Activated CD8-positive, alpha-beta memory T cell treated with anti-CD3 and anti-CD28 coated beads, Interleukin-2, amount 50 U/mL, for 1 hour (primary cell): ENCODE measurements around the gene DUSP3.

Source experiments
- DNase-seq: peaks from one replicate; pipeline ENCODE4 v3.0.0-alpha.2; 2020; ENCODE audit errors: extremely low read depth

Gene DUSP3

DNA sequence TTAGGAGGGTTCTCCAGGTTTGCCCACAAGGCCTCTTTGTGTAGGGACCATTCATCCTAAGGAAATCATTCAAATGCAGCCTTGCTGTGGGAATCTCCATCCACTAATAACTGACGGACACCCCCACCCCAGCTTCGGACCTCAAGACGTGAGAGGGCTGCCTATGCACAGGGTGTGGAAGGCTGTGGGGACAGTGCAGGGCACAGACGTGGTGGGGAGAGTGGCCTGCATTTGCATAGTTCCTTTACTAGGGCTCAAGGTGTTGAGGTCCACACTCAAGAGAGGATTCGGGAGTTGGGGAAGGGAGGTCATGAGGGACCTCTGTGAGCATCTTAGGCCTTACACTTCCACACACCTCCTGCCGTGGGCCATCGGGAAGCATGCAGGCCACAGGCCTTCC lies 9.8 kb downstream of the DUSP3 start:
- DNase-seq = no peak

DNA sequence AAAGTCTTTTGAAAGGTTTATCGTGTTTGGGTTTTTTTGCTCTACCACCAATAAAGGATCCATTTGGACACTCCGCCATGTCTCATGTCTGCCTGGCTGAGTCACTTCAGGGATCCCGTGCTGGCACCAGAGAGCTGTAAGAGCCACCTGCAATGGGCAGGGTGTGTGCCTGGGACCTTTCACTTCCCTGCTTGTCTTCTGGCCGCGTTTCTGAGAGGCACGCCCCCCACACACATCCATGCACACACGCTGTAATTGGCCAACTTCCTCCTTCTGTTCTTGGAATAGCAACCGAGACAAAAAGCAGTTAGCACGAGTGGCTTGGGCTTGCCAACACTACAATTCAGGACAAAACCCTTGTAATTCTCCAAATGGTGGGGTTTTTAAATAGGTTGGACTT lies 10.4 kb downstream of the DUSP3 start:
- no peak for DNase-seq

DNA sequence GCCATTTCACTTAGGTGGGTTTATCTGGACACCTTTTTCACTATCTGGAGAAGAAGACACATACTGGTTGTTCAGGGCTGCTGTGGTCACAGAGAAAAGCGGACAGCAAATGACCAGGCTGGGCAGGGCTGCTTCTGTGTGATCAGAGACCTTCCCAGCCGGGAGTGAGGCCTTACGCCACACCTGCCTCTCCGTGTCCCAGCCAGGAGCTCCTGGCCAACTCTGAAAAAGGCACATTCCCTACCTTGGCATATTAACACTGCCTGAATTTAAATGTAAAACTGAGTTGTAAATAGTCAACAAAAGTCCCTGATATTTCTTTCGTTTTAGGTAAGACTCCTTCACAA lies 11.1 kb downstream of the DUSP3 start:
- DNase-seq = no peak

DNA sequence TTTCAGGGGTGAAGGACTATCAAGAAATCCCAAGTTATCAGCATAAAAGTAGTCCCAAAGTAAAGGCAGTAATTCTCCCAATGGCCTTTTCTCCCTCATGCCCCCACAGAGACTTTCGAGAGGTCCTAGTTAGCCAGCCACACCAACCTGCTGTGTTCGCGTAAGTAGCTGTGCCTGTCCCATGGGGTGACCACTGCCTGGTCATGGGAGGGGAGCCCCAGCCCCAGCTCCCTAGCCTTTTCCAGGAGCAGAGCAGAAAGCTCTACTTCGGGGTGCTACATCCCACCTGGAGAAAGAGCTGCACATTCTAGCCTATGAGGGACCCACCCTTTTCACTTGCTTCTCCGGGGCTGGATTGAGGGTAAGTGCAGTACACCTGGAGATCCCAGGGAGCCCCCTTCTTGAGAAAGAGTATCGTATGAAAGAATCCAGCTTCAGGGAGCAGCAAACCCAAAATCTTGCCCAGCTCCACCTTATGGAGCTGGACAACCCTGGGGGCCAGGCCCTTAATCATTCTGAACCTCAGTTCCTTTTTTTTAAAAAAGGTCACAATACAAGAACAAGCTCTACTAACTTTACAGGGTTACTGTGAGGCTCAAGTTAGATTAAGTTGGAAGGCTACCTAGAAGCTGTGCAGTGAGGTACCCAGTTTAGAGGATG lies 11.6 kb downstream of the DUSP3 start:
- DNase-seq = no peak

DNA sequence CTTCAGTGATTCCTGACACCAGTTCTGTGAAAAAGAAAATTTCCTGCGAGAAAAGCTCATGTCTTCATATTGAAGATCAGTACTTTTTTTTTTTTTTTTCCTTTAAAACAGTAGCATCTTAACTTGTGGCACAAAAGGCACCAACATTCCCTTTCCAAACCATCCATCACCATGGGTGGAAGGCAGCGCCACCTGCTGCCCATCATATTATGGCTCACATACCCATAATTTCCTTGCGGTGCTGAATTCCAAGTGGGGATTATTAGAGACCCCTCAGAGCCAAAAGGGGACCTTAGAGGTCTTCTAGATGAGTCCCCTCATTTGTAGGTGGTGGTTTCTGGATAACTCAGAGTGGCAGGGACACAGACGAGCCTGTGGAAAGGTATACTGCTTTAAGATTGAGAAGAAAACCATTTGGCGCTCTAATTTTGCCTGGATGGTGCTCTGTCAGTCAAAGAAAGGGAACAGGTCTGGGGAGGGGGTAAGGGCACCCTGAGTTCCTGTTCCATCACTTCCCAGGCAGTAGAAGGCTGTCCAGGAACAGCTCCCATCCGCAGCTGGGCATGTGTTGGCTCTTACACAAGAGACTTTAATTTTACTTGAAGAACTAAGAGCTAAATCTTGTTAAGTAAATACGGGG lies 12.2 kb downstream of the DUSP3 start:
- DNase-seq = no peak

DNA sequence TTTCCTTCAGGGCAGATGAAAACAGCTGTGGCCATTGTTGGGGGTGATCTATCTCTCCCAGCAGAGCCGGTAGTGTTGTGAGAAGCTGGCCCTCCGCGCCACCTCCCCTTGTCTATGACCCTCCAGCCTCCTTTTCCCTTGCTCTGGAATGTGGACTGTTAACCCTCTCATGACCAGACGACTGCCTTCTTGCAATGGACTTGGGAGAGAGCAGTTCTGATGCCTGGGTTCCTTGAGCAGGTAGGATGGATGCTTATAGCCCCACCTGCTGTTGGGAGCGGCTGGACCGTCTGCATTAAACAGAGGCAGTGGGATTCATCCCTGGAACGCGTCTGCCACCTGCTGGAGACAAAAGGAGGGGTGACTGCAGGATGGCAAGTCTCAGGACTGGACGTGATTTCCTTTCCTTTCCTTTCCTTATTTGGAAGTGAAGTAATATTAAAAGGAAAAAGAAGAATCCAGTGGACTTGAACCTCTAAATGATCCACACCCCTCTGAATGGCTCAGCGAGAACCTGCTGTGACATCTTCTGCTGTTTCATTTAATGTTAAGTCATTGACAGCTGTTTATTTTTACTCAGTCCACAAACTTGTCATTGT lies 18.4 kb downstream of the DUSP3 start:
- DNase-seq = peak; percentile 77

DNA sequence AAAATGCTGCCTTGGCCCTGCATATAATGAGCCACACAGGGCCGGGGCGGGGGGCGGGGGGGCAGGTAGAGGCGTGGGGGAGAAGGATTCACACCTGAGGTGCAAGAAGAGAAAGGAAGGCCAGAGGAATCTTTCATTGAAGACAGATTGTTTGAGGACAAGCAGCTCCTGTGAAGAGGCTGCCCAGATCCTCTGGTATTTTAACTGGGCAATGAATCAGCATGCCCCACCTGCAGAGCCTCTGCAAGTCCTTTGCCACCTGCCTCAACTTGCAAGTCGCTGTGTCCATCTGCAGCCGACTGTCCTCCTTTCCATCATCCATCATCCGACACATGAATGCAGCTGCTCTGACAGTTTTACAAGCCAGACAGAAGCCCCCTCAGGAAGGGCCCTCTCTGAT lies 18.9 kb downstream of the DUSP3 start:
- no peak for DNase-seq

DNA sequence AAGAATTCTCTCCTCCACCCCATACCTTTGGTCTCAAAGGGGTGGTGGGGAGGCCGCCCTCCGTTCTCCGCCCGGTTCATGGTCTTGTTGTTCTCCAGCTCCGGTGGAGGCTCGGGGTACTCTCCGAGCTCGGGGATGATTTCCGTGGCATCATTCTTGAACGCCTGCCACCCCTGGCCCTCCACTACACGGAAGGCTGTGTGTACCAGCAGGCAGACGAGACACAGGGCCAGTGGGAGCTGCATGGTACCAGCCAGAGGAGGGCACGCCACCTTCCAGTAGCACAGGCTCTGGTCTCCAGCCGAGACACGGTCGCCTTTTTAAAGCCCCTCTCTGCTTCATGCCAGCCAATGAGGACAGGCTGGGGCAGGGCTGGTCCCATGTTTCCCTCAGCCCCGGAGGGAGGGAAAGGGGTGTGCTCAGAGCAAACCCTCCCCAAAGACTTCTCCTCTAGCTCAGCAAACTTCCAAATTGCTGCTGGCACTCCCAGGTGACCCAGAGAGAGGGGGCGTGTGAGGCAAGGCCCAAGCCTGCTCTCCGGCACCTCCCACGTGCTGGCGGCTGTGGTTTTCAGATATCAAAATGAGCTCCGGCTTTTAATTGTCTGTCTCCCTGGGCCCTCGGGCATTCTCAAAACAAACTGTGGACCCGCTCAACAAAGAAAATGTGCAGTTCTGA lies 20.1 kb downstream of the DUSP3 start, which contains the start of gene SOST:
SOST (minus strand) TSS at position 295 of the 678 bp plus-strand sequence; CDS start at position 245, 50 bp downstream.
- DNase-seq = no peak

DNA sequence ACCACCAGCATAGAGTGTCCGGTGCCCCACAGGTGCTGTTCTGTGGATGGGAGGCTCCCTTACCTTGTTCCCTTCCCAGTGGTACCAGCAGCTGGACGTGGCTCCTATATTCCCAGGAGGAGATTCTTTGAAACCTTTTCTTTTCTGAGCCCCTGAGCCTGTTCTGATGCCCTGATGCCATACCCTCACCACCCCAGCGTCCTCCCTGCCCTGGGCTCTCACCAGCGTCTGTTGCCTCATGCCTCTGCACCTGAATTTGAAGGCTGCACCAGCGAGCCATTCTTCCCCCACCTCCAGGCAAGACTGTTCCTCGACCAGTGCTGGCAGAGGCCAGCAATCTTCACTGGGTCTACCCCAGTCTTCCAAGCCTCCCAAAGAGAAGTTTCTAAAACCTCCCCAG lies 20.7 kb downstream of the DUSP3 start:
- no peak for DNase-seq

DNA sequence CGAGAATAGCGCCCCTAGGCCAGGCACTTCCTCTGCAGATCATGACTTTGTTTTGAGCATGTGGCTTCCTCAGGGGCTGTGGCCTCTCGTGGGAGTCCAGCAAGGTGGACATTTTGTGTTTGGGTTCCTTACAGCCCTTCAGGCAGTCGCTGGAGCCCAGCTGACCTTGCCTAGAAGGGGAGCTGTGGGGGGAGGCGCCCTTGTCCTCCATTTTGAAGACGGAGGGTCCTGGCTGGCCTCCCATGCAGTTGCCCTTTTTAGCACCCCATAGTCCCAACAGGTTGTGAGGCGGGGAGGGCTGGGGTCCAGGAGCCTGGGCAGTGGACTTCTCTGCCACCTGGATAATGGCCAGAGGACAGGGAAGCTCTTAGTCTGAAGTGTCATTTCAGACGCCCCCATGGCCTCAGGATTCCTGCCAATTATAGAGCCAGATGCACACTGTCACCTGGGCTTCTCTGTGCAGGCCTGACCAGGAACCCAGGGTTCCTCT lies 21.6 kb downstream of the DUSP3 start:
- no peak for DNase-seq

DNA sequence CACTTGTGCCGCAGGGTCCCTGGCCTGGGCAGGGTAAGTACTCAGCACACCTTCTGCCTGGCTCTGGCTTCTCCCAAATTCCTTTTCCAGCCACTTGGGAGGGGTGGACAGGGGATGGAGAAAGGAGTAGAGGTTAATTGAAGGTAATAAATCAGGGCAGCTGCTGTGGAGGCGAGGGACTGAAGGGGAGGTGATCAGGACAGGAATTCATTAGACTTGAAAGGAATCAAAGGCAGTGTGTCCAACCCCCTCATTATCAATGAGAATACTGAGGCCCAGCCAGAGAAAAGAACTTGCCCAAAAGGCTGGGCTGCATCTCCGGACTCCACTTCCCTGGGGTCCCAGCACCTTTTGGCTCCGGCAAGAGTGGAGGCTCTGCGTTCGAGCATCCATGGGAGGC lies 22.6 kb downstream of the DUSP3 start:
- no peak for DNase-seq

DNA sequence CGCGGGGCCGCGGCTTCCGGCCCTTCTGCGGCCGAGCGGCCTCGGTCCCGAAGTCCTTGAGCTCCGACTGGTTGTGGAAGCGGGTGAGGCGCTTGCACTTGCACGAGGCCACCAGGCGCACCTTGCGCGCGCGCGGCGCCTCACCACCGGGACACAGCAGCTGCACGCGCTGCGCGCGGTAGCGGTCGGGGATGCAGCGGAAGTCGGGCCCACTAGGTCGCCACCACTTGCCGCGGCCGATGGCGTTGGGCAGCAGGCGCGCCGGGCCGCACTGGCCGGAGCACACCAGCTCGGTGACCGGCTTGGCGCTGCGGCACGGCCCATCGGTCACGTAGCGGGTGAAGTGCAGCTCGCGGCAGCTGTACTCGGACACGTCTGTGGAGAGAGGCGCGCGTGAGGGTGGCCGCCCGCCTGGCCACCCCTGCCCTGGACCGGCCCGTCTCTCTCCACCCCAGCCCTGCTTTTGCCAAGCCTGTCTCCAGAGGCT lies 23.3 kb downstream of the DUSP3 start:
- no peak for DNase-seq

DNA sequence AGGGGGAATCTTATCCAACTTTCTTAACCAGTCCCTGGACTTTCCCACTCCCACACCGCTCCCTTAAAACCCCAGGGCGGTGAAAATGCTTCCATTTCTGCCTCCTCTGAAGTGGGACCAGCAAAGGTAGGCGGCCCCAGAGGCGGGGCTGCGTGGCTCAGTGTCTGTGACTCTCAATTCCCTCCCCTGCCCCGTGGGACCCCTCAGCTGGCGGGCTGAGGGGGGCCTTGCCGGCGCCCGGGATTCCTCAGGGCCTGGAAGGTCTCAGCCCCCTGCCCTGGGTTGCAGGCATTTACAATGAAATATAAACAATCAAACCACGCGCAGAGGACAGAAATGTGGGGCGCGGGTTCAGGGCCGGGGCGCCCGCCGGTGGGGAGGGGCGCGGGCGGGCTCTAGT lies 23.8 kb downstream of the DUSP3 start:
- no peak for DNase-seq

DNA sequence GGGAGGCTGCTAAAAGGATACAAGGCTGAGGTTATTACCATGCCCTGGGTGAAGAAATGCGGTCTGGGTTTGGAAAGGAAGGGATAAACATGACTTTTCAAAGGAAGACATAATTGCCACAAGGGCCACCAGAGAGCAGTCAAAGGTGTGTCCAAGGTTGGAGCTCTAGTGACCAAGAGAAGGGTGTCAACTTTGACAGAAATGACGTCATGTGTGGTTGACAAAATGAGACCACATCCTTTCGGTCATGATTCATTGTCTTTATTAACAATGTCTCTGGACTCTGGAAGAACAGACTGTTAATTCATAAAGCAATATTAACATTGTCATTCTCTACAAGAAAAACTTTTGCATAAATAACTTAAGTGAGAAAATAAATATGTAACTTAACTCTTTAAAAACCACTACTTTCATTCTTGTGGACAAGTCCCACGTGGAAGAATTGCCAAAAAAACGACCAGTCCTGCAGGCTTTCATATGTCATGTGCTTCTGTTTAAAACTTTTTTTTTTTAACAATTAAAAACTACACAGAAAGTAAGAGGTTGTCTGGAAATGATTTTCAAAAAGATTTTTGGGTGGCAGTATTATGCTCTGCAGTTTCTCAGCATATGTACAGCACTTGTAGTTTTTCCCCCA lies 25.2 kb downstream of the DUSP3 start:
- no peak for DNase-seq

DNA sequence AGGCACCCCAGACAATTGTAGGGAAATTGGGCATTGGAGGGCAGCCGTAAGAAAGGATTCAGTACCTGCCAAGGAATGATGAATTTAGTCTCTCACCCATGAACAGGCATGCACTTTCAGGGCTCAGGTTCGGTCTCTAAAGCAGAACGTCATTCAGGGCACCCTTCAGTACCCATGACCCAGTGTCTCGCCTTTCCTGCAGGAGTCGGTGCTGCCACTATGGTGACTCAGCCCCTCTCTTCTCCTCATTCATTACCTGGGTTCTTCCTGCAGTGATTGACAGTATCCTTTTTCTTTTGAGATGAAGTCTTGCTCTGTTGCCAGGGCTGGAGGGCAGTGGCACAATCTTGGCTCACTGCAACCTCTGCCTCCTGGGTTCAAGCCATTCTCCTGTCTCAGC lies 28.6 kb downstream of the DUSP3 start:
- no peak for DNase-seq

DNA sequence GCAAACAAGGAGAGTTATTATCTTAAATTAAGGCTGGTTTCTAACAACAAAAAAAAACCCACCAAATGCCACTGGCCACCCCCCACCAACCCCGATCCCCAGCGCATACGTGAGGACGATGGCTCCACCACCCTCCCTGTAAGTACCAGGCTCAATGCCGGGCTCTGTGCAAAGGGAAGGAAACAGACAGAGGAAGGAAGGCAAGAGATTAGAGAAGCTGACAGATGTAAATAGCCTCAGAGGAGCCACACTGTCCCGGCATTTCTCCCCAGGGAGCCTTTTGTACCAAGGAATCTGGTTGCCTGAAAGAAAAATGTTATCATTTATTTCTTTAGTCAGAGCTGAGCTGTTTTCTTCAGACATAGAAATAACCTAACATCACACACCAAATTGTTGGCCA lies 33.2 kb downstream of the DUSP3 start:
- no peak for DNase-seq

DNA sequence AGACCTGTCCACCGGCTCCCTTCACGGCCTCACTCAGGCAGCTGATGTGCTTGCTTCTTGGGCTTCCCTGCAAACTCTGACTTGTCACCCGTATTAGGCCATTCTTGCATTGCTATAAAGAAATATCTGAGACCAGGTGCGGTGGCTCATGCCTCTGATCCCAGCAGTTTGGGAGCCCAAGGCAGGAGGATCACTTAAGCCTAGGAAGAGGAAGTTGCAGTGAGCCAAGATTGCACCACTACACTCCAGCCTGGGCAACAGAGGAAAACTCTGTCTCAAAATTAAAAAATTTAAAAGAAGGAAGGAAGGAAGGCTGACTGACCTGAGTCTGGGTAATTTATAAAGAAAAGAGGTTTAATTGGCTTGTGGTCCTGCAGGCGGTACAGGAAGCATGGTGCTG lies 37.1 kb downstream of the DUSP3 start:
- no peak for DNase-seq

DNA sequence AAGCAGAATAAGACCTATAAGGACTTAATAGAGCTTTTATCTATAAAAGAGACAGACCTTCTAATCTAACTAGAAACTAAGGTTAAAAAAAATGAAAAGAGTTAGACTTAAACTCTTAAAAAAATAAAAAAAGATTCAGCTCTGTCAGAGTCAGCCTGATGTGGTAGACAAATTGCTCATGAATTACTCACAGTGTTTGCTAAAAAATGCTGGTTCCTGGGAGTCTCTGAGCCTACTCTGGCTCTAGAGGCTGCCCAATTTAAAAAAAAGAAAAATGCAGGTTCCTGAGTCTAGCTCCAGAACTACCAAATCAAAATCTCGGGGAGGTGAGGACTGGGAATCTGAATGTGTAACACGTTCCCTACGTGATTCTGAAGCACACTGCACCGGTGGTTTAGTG lies 38.2 kb downstream of the DUSP3 start:
- DNase-seq = no peak

DNA sequence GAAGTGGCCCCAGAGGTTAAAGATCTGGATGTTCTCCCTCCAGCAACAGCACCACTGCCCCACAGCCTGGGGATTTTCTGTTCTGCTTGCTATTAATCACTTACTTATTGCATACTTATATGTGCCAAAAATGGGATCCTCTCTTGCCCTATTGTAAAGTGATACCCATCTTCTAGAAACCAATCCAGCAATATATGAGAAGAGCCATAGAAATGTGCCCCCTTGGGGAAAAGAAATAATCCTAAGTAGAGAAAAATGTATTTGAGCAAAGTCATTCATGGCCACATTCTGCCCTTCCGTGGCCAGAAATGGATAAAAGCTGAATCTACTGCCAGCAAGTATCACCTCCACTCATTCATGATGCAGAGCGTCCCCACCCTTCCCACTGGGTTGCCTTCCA lies 41.1 kb downstream of the DUSP3 start:
- DNase-seq = no peak

DNA sequence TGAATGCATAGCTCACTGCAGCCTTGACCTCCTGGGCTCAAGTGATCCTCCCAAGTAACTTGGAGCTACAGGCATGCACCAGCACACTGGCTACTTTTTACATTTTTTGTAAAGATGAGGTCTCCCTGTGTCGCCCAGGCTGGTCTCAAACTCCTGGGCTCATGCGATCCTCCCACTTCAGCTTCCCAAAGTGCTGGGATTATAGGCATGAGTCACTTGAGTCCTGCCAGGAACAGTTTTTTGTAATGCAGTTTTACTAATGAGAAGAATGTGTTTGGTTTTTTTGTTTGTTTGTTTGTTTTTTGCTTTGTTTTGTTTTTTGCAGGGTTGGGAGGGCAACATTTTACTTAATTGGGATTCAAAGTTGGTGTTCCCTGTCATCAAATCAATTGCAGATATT lies 42.4 kb downstream of the DUSP3 start:
- no peak for DNase-seq

DNA sequence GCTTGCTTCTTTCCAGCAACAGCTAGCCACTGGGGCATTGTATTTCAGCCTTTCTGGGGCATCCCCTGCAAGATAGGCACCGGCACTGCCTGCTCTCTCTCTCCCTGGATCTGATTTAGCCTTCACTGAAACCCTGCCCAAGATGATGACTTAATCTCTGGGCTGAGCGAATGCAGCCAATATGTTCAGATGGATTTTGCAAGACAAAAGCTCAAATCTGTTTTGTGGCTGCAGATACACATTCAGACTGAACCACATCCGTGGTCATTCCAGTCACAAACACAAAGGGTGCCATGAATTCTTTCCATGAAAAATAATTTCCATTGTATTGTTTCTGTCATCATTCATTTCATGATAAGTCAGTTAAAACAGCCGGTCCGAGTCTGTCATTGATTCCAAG lies 44.4 kb downstream of the DUSP3 start:
- no peak for DNase-seq

DNA sequence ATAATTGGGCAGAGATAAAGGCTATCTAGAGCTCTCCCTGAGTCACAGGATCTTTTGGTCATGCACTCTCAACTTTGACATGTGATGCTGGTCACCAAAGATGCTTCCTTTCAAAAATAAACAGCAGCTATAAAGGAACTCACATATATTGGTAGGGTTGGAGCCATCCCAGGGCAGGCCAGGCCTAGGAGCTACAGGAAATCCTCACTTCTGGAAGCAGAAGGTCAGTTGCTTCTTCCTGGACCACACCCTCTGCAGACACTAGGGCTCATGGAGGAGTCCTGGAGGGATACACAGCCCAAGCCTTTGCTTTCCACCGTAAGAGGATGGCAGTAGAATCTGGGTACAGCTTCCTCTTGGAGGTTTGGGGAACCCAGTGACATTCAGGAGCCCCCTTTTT lies 44.8 kb downstream of the DUSP3 start:
- DNase-seq = no peak
